Measurements from ENCODE around the gene ATXN10.

- TF ChIP-seq CTCF (conservative IDR thresholded peaks at IDR 0.05) (no peak), EZH2 (IDR thresholded peaks at IDR 0.05; ENCODE audit: low read depth) (no peak)
These were observed 214.3 kb downstream of the ATXN10 start for GRCh38 chr22:45885941-45886395.

Data from PC-9 (cell line).